Vagina (tissue), 2 donors: Measurements from ENCODE around the gene CX3CL1. TPM values are rescaled to one million over a fixed set of nuclear protein-coding genes. Genes with fewer than 3 reads are reported as not detected.

Experiments
- DNase-seq, 2 donors: peaks; one replicate each; pipeline ENCODE4 v3.0.0-alpha.2; 2017; ENCODE audit errors: extremely low spot score in 2 of 2
- H3K27ac ChIP-seq: fragments of 200-600 bp; sonication (generic); one replicate; pipeline ENCODE4 v1.5.1; 2019
- H3K27me3 ChIP-seq: fragments of 200-600 bp; sonication (generic); one replicate; pipeline ENCODE4 v1.5.1; 2019
- H3K36me3 ChIP-seq, 2 donors: fragments of 200-600 bp; sonication (generic); one replicate each; pipeline ENCODE4 v1.5.1; 2017 to 2019
- H3K4me1 ChIP-seq: fragments of 200-600 bp; sonication (generic); one replicate; pipeline ENCODE4 v1.5.1; 2019
- H3K4me3 ChIP-seq, 2 donors: fragments of 200-600 bp; sonication (generic); 1 replicate in 1 of 2; 2 replicates in 1 of 2; pipeline ENCODE4 v1.5.1; 2016 to 2019
- H3K9me3 ChIP-seq: fragments of 200-600 bp; sonication (generic); one replicate; pipeline ENCODE4 v1.5.1; 2019
- CTCF ChIP-seq, 3 experiments: fragments of 450-650 bp in 2 of 3; fragments of 200-600 bp in 1 of 3; sonication (generic) in 1 of 3; IDR thresholded peaks; one replicate each; pipeline ENCODE4 v1.5.1; 2017 to 2019; ENCODE audit warnings: antibody characterized with exemption in 3 of 3, mild to moderate bottlenecking in 2 of 3, moderate library complexity in 2 of 3
- POLR2A ChIP-seq, 2 donors: fragments of 450-650 bp; IDR thresholded peaks; one replicate each; pipeline ENCODE4 v1.6.1; 2017; ENCODE audit warnings: antibody characterized with exemption in 2 of 2, mild to moderate bottlenecking in 2 of 2, moderate library complexity in 2 of 2
- POLR2AphosphoS5 ChIP-seq, 2 donors: sonication (generic); formaldehyde crosslinking; IDR thresholded peaks; one replicate each; pipeline ENCODE4 v1.9.0; 2017; ENCODE audit warnings: antibody characterized with exemption in 2 of 2, mild to moderate bottlenecking in 2 of 2, low read depth in 1 of 2; ENCODE audit not compliant: insufficient read depth in 1 of 2
- intact Hi-C: fragments of 100-400 bp; cut with DNase I; formaldehyde crosslinking; loops from one replicate; pipeline ENCODE4 v1.15.1; 2023
- total RNA-seq: library from RNA; depleted of rRNA; stranded (reverse); fragments of >200 nt; gene quantifications from one replicate; pipeline ENCODE4 v1.2.3, GENCODE V29; 2016

Gene CX3CL1
- total RNA-seq, 1 donor from 2014 or later, result 24.8 TPM

DNA sequence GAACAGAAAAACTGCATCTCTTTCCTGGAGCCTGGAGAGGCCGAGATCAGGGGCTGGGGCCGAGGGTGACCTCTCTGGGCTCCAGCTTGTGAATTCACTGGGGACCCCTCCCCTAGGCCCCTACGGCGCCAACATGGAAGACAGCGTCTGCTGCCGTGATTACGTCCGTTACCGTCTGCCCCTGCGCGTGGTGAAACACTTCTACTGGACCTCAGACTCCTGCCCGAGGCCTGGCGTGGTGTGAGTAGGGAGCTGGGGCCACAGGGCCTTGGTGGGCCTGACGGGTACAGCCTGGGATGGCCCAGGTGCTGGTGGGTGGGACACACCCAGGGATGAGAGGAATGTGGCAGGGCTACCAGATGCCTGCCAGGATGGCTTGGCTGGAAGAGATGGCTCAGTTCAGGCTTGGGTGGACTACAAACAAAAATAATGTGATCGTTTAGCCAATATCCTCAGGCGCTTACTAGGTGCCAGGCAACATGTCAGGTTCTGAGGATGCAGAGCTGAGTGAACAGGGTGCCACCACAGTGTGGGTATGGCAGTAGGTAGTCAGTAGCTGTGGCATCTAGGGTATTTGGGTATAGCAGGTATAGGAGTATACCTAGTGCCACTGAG lies 11.9 kb upstream of the CX3CL1 start:
- no peak for DNase-seq
- Histone ChIP-seq H3K27me3 (no peaks in the 10 kb centered on the region), H3K4me1 (no peaks in the 10 kb centered on the region), H3K9me3 (no peaks in the 10 kb centered on the region), H3K27ac (no peak overlapping the region), H3K4me3 (no peak overlapping the region), H3K36me3 (no peaks in the 10 kb centered on the region)
- intact Hi-C loops, result no loop called here
- TF ChIP-seq POLR2AphosphoS5 (IDR thresholded peaks at IDR 0.05; ENCODE audit: insufficient read depth in 1 of 2, low read depth in 1 of 2) (no peak), POLR2A (IDR thresholded peaks at IDR 0.05) (no peak), CTCF (IDR thresholded peaks at IDR 0.05) (no peak)

- no peak for DNase-seq
- intact Hi-C loops, result no loop called here
- TF ChIP-seq CTCF (IDR thresholded peaks at IDR 0.05), result no peak
- H3K27me3 ChIP-seq, result no peaks in the 10 kb centered on the region
- H3K27ac ChIP-seq, result no peak overlapping the region
- no peaks in the 10 kb centered on the region for H3K36me3 ChIP-seq
- H3K4me3 ChIP-seq, result no peak overlapping the region
- no peaks in the 10 kb centered on the region for H3K9me3 ChIP-seq
- no peaks in the 10 kb centered on the region for H3K4me1 ChIP-seq
Observed at GRCh38 chr16:57361404-57361803, 10.9 kb upstream of the CX3CL1 start.

DNA sequence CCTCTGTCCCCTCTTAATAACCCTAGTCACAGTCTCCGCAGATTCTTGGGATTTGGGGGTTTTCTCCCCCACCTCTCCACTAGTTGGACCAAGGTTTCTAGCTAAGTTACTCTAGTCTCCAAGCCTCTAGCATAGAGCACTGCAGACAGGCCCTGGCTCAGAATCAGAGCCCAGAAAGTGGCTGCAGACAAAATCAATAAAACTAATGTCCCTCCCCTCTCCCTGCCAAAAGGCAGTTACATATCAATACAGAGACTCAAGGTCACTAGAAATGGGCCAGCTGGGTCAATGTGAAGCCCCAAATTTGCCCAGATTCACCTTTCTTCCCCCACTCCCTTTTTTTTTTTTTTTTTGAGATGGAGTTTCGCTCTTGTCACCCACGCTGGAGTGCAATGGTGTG lies 8.1 kb upstream of the CX3CL1 start:
- no peaks in the 10 kb centered on the region for H3K36me3 ChIP-seq
- no peaks in the 10 kb centered on the region for H3K9me3 ChIP-seq
- H3K4me1 ChIP-seq, result no peaks in the 10 kb centered on the region
- TF ChIP-seq CTCF (IDR thresholded peaks at IDR 0.05) (no peak), POLR2A (IDR thresholded peaks at IDR 0.05) (no peak), POLR2AphosphoS5 (IDR thresholded peaks at IDR 0.05; ENCODE audit: insufficient read depth in 1 of 2, low read depth in 1 of 2) (no peak)
- intact Hi-C loops, result no loop called here
- H3K4me3 ChIP-seq, result no peak overlapping the region
- H3K27me3 ChIP-seq, result no peaks in the 10 kb centered on the region
- DNase-seq, result no peak
- H3K27ac ChIP-seq, result no peak overlapping the region

GRCh38 chr16:57366544-57367040 lies 5.7 kb upstream of the CX3CL1 start:
- TF ChIP-seq CTCF (IDR thresholded peaks at IDR 0.05) (no peak), POLR2A (IDR thresholded peaks at IDR 0.05) (no peak), POLR2AphosphoS5 (IDR thresholded peaks at IDR 0.05; ENCODE audit: insufficient read depth in 1 of 2, low read depth in 1 of 2) (no peak)
- no peak for DNase-seq
- Histone ChIP-seq H3K36me3 (no peaks in the 10 kb centered on the region), H3K9me3 (no peaks in the 10 kb centered on the region), H3K4me1 (peaks cover 4% of the 10 kb centered on the region), H3K27ac (no peak overlapping the region), H3K27me3 (no peaks in the 10 kb centered on the region), H3K4me3 (no peak overlapping the region)
- intact Hi-C loops, result no loop called here

GRCh38 chr16:57367116-57367752 lies 5.1 kb upstream of the CX3CL1 start:
- intact Hi-C loops, result no loop called here
- H3K4me1 ChIP-seq, result peaks cover 10% of the 10 kb centered on the region
- TF ChIP-seq POLR2AphosphoS5 (IDR thresholded peaks at IDR 0.05; ENCODE audit: insufficient read depth in 1 of 2, low read depth in 1 of 2), result peak in 1 of 2 donors; percentile 78
- no peak for TF ChIP-seq CTCF (IDR thresholded peaks at IDR 0.05)
- H3K4me3 ChIP-seq, result no peak overlapping the region
- H3K27me3 ChIP-seq, result no peaks in the 10 kb centered on the region
- no peaks in the 10 kb centered on the region for H3K9me3 ChIP-seq
- H3K27ac ChIP-seq, result no peak overlapping the region
- DNase-seq, result no peak
- no peaks in the 10 kb centered on the region for H3K36me3 ChIP-seq
